Kidney tubule cell (primary cell): ENCODE data around the gene FCRL6.

Experiments
- DNase-seq: peaks from one replicate; pipeline ENCODE4 v3.0.0-alpha.2; 2018; ENCODE audit warnings: low spot score

FCRL6 gene

DNA sequence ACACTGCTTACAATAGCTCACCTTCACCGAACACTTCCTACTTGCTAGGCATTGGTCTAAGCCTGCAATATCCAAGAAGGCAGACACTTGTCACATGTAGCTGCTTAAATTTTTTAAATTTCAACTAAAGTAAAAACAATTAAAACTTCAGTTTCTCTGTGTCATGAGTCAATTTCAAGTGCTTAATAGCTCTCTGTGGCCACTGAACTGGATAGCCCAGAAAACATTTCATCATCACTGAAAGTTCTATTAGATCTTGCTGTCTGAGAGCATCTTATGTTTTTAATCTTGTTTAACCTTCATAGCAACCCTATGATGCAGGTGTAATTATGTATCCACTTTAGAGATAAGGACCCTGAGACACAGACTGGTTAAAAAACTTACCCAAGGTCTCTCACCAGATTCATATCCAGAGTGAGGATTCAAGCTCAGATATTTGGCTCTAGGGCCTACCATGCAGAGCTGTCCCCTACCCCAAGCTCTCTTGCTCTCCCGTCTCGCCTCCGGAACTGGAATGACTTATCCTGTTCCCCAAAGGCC lies 2.6 kb upstream of the FCRL6 start:
- DNase-seq = peak; percentile 62

DNA sequence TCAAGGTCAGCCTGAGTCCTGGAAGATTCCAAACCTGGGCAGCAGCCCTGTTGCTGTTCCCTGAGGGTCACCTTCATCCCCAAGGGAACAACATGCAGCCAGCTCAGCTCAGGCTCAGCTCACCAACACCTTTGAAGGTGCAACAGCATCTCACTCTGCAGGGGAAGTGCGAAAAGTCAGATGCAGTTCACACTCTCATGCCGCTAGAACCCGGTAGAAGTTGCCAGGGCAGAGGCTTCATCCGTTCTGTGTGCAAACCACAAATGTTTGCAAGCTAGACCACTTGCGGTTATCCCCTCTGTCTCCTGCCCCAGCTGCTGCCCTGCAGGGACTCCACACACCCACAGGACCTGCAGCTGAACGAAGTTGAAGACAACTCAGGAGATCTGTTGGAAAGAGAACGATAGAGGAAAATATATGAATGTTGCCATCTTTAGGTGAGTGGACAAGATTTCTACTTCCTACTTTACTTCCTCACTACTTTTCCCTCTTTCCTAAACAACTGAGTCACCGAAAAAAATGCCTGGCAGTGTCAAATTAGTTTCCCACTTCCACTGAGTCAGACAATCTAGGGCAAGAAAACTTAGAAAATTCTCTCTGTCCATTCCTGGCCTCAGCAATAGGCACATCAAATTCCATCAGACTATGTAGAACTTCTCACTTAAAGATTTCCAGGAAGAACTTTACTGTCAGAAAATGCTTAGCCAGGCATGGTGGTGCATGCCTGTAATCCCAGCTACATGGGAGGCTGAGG lies 1.8 kb upstream of the FCRL6 start:
- DNase-seq = no peak

DNA sequence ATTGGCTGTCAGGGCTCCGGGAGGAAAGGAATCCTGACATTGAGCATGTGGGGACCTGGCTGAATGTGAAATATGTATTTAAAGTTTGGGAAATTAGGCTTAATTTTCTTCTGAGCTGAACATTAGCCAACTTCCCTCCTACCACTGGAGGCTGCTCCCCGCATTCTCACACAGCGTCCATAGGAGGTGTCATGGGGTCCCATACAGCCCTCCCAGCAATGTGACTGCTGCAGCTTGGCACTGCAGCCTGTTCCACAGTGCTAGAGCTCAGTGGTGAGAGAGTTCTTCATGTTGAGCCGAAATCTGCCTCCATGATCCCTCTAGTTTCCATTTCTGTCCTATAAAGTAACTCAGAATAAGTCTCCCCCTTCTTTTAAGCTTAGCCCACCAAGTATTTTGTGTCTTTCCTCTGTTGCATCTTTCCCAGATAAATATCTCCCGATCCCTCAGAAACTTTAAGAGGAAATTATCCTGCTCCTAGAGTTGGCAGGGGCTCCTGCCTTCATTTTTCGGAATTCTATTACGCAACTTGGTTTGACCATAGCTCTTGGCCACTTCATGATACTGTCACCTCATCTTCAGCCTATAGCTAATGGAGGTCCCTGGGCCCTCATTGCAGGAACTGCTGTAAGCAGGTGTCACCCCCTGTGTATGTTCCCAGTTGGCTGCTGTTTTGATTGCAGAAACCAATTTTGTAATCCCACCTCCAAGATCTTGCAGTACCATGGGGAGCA lies 2.0 kb downstream of the FCRL6 start:
- no peak for DNase-seq

DNA sequence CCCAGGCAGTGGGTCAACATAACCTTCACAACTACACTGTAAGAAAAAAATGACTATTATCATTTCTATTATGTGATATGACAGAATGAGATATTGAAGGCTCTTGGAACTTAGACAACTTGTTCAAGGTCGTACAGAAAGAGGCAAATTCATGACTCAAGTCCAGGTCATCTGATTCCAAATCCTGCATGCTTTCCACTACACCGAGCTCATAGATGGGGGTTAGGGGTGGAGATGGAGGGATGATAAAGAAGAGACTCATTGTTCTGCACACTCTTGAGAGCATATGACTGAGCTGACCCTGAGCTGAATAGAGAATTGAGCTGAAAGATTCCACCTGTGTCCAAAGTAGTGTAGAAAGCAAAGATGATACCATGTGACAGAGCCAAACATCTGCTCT lies 2.8 kb downstream of the FCRL6 start:
- peak; percentile 59 for DNase-seq

DNA sequence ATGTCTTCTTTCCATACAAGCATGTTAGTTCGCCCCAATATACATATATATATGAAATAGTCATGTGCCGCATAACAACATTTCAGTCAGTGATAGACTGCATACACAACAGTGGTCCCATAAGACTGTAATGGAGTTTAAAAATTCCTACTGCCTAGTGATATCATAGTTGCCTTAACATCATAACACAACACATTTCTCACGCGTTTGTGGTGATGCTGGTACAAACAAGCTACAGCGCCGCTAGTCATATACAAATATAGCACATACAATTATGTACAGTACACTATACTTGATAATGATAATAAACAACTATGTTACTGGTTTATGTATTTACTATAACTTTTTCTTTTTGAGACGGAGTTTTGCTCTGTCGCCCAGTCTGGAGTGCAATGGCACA lies 13.8 kb downstream of the FCRL6 start:
- no peak for DNase-seq

DNA sequence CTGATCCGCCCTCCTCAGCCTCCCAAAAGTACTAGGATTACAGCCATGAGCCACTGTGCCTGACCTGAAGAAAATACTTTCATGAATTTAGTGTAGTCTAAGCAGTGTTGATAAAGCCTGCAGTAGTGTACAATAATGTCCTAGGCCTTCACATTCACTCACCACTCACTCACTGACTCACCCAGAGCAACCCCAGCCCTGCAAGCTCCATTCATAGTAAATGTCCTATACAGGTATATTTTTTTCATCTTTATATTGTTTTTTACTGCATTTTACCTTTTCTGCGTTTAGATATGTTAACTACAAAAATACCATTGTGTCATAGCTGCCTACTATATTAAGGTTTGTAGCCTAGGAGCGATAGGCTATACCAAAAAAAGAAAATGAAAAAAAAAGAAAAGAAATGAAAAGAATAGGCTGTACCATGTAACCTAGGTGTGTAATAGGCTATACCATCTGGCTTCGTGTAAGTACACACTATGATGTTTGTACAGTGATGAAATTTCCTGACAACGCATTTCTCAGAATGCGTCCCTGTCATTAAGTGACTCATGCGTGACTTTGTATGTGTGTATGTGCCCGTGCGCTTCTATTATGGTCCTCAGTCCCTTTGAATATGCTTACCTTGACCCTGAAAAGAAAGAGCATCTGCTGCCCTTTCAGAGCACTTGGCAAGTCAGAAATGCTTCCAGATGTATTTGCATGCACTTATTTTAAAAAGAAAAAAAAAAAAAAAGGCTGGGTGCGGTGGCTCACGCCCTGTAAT lies 15.3 kb downstream of the FCRL6 start:
- DNase-seq = peak; percentile 56

DNA sequence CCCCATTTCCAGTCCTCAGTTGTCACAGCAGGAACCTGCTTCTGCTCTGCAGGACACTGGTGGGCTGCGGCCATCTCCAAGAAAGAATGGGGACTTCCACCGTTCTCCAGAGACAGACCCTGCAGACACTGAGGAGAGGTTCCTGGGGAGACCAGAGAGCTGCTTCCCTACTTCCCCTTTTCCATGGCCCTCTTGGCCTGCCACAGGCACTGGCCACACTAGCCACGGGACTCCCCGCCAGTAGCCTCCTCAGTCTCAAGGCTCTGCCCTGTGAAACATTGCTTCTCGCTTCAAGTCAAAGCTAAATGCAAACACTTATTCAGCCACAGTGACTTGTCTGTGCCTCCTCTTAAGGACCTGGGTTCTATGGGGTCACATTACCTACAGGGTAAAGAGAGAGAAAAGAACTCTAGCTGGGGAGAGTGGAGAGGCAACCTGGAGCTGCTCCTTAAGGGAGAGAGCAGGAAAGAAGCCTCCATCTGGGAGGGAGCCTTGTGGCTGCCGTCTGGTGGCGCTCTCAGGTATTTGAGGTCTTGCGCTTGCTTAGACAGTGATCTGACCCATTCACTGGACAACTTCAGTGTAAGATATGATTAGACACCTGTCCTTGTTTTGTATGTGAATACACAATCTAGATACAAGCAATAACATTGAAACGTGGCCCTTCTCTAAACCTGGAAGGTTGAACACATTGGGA lies 19.2 kb downstream of the FCRL6 start:
- DNase-seq = no peak

DNA sequence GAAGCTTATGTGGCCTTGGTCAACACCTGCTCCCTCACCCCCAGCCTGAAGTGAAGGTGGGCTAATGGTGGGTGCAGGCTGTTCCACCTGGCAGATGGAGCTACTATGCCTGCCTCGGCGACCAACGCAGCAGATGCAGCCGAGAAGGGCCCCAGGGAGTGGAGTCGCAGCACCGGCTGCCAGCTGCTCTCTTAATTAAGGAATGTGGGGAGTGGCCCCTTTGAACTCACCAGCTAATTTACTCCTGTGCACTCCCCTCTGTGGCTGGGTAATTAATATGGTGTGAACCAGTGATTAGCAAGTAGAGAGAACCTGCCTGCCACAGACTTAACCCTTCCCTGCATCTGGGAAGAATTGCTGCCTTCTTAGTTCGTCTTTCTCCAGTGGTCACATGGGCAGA lies 21.2 kb downstream of the FCRL6 start:
- DNase-seq = no peak

DNA sequence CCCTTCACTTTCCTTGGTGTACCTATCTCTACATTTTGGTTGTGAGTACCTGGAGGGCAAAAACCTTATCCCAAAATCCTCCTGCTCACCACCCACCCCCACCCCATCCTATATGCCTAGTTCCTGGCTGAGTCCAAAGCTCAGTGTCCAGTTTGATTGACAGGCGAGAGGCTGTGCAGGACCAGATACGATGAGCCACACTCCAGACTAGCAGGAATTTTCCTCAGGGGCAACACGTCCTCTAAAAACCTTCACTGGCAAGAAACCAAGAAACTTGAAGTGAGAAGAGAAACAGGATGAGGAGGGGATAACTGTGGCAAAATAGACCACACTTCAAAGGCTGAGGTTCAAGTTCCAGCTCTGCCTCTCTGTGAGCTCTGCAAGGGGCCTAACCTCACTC lies 23.4 kb downstream of the FCRL6 start:
- no peak for DNase-seq

DNA sequence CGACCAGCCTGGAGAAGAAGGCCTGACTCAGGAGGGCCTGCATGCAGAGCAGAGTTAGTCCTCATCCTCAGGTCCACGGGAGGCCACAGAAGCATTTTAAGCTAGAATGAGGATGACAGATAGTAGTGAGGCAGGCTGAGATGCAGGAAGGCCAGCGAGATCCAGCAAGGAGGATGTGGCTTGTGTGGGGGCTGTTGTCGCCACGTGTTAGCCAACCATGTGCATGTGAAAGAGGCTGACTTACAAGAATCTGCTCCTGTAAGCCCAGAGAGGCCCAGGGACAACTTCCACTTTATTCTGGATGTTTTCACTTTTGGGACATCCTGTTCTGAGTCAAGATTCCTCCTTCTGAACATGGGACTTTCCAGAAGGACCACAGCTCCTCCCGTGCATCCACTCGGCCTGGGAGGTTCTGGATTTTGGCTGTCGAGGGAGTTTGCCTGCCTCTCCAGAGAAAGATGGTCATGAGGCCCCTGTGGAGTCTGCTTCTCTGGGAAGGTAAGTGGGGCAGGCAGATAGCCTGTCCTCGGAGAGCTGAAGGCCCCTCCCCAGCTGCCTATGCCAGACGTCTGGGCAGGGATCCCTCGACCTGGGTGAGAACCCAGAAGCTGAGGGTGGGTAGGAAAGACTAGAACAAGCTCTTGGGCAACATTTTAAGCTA lies 24.4 kb downstream of the FCRL6 start, which contains the start of gene SLAMF8:
SLAMF8 (plus strand) TSS at position 433 of the 661 bp plus-strand sequence; CDS start at position 459, 26 bp downstream.
- peak; percentile 30 for DNase-seq

DNA sequence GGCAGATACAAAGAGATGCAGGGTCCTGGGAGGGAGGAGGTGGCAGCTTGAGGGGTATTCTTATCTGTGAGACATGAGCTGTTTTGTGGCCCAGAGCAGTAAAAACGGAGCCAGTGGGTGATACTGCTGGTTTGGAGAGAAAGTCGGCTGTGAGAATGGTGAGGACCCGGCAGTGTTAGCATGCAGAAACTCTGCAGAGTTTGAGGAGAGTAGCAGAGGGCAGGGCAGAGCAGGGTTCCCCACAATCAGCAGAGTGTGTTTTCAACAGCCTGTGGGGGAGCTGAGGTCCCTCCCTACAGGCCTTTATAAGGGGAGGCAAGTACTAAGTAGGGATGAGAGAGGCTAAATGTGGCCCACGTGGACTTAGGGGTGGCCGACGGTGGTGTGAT lies 24.9 kb downstream of the FCRL6 start:
- DNase-seq = no peak

DNA sequence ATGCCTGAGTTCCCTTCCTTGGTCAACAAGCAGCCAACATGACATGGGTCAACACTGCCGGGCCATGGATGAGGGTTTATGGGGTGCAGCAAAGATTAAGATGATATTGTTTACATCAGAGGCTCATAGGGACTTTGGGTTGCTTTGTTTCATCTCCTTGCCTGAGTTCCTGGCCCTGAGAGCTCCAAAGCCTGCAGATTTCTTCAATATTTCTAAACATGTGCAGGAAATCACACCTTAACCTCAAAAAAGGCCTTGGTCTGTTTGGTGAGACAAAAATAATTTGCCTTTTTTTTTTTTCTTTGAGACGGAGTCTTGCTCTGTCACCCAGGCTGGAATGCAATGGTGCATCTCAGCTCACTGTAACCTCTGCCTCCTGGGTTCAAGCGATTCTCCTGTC lies 25.4 kb downstream of the FCRL6 start:
- no peak for DNase-seq

DNA sequence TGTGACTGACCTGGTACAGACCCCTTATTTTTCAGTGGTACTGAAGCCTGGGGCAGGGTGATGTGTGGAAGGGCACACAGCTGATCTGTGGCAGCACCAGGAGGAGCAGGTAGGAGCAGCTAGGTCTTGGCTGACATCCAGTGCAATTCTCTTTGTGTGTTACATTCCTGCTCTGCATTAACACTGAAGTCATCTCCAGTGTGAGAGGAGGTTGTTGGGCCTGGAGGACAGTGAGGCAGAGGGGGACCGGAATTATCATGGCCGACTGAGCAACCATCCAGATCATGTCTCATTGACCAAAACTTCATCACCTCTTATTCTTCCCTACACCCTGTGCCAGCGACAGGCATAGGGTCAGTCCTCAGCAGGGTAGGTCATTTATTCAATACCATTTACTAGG lies 26.0 kb downstream of the FCRL6 start:
- DNase-seq = peak; percentile 85

DNA sequence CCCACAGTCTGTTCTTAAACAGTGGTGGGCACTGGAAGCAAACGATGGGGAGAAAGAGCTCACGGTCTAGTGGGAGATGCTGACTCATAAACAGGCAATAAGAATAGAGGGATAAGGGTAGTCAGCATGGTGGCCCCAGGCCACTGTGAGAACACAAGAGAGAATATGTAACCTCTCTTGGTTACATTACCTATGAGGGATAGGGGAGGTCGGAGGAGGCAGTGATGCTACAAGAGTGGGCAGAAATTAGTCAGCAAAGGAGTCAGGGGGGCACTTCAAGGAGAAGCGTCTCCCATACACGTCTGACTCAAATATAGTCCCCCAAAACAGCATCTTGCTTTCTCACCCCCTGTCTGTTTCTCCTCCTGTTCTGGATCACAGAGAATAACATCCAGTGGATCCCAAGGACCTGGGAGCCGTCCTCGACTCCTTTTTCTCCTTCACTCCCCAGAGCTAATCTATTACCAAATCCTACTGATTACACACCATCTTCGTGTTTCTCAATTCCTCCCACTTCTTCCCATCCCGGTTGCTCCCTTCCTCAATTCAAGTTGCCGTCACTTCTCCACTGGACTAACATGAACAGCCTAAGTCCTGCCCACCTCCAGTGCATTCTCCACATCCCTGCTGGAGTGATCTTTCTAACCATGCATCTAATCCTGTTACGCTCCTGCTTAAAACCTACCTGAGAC lies 26.6 kb downstream of the FCRL6 start:
- no peak for DNase-seq

DNA sequence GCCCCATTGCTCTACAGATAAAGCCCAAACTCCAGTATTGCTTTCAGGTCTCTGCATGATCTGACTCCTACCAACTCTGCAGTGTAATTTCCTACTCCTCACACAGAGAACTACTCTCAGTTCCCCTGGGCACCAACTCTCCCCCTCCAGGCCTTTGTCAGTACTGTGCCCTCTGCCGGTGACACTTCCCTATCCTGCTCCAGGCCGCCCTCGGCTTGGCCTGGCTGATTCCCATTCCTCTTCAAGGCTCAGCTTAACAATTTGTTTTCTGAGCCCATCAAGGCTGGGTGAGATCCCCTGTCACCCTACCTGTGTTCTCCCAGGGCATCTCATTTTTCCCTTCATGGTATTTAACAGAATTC lies 27.1 kb downstream of the FCRL6 start:
- DNase-seq = peak; percentile 35

DNA sequence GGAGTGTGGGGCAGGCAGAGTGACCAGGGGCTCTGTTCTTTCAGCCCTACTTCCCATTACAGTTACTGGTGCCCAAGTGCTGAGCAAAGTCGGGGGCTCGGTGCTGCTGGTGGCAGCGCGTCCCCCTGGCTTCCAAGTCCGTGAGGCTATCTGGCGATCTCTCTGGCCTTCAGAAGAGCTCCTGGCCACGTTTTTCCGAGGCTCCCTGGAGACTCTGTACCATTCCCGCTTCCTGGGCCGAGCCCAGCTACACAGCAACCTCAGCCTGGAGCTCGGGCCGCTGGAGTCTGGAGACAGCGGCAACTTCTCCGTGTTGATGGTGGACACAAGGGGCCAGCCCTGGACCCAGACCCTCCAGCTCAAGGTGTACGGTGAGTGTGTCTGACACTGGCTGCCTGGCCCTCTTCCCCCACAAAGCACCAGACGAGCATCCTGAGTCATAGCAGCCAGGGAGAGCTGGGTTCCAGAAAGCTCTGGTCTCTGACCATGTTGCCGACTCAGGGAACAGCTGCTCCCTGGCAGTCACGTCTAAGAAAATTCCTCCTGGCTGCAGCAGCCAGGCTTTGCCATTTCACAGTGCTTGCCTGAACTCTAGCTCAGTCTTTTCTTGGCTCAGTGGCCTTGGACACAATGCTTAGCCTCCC lies 27.8 kb downstream of the FCRL6 start:
- peak; percentile 86 for DNase-seq

DNA sequence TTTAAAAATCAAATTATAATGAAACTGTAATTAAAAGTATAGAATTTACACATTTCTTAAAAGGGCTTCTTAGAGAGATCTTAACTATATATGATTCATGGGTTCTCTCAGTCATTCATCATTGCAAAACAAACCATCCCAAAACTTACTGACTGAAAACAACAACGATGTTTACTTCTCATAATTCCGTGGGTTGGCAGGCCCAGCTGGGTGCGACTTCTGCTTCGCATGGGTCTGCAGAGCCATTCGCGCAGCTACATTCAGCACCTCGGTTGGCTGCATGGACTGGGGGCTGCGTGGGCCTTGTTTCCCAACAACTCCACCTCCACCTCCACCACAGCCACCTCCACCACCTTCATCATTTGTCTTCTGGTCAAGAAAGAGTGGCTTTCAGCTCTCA lies 28.6 kb downstream of the FCRL6 start:
- no peak for DNase-seq

DNA sequence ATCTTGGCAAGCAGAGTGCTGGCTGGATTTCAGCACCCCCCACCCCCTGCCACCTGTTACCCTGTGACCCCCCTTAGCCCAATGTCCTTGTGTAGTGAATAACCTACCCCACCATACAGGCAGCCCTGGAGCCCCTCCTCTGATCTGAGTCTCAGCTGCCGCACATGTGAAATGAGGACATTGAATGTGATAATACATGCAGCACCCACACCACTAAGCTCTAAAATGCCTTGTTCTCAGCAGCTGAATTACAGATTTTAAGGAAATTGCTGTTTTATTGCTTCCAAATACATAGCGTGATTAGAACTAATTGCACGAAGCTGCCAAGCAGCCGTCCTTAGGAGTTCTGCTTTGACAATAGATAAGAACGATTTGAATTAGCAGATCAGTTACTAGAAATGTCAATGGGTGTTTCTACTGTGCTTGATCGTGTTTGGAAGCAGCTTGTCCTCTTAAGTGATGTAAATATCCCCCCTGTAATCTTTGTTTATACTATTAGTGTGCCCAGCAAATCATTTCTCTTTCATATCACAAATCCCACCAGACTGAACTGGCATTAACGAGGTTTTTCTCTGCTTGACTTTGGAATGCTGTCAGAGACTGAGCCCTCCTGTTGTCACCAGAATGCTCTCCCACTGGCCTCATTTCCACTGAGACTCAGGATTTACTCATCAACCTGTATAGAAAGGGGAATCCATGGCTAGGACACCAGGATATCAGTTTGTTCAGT lies 29.4 kb downstream of the FCRL6 start:
- DNase-seq = no peak

DNA sequence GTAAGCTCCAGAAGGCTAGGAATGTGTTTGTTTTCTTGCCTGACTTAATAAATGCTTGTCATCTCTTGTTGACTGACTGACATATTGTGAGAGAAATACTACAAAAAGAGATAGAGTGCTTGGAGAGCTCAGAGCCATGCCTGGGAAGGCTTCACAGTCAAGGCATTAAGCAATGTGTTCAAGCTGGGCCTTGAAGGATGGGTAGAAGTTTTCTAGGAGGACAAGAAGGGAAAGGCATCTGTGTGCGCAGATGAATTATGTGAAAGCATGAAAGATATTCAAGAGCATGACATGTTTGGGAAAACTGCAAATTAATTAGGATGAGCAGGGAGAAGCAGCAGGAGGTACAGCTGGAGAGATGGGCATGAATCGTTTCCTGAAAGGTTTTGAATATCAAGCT lies 30.1 kb downstream of the FCRL6 start:
- no peak for DNase-seq

DNA sequence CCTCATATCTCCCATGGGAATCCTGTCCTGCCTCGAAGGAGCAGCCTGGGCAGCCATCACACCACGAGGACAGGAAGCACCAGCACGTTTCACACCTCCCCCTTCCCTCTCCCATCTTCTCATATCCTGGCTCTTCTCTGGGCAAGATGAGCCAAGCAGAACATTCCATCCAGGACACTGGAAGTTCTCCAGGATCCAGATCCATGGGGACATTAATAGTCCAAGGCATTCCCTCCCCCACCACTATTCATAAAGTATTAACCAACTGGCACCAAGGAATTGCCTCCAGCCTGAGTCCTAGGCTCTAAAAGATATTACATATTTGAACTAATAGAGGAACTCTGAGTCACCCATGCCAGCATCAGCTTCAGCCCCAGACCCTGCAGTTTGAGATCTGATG lies 33.2 kb downstream of the FCRL6 start:
- peak; percentile 50 for DNase-seq
